HG03064 (cell line): ENCODE data around the gene ANKRD30B.
"Not testable (repeated sequence)": the region's sequence is repeated elsewhere in the genome, so short reads cannot be mapped to it uniquely, and the experiment has no call there.

Source experiments
- ATAC-seq: cut with Tn5 transposase; IDR thresholded peaks from one replicate; pipeline ENCODE4 v1.9.1; 2021; ENCODE audit warnings: low read depth; ENCODE audit not compliant: unreplicated experiment

Gene ANKRD30B, protein sequence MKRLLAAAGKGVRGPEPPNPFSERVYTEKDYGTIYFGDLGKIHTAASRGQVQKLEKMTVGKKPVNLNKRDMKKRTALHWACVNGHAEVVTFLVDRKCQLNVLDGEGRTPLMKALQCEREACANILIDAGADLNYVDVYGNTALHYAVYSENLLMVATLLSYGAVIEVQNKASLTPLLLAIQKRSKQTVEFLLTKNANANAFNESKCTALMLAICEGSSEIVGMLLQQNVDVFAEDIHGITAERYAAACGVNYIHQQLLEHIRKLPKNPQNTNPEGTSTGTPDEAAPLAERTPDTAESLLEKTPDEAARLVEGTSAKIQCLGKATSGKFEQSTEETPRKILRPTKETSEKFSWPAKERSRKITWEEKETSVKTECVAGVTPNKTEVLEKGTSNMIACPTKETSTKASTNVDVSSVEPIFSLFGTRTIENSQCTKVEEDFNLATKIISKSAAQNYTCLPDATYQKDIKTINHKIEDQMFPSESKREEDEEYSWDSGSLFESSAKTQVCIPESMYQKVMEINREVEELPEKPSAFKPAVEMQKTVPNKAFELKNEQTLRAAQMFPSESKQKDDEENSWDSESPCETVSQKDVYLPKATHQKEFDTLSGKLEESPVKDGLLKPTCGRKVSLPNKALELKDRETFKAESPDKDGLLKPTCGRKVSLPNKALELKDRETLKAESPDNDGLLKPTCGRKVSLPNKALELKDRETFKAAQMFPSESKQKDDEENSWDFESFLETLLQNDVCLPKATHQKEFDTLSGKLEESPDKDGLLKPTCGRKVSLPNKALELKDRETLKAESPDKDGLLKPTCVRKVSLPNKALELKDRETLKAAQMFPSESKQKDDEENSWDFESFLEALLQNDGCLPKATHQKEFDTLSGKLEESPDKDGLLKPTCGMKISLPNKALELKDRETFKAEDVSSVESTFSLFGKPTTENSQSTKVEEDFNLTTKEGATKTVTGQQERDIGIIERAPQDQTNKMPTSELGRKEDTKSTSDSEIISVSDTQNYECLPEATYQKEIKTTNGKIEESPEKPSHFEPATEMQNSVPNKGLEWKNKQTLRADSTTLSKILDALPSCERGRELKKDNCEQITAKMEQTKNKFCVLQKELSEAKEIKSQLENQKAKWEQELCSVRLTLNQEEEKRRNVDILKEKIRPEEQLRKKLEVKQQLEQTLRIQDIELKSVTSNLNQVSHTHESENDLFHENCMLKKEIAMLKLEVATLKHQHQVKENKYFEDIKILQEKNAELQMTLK (N-terminal part only)

DNA sequence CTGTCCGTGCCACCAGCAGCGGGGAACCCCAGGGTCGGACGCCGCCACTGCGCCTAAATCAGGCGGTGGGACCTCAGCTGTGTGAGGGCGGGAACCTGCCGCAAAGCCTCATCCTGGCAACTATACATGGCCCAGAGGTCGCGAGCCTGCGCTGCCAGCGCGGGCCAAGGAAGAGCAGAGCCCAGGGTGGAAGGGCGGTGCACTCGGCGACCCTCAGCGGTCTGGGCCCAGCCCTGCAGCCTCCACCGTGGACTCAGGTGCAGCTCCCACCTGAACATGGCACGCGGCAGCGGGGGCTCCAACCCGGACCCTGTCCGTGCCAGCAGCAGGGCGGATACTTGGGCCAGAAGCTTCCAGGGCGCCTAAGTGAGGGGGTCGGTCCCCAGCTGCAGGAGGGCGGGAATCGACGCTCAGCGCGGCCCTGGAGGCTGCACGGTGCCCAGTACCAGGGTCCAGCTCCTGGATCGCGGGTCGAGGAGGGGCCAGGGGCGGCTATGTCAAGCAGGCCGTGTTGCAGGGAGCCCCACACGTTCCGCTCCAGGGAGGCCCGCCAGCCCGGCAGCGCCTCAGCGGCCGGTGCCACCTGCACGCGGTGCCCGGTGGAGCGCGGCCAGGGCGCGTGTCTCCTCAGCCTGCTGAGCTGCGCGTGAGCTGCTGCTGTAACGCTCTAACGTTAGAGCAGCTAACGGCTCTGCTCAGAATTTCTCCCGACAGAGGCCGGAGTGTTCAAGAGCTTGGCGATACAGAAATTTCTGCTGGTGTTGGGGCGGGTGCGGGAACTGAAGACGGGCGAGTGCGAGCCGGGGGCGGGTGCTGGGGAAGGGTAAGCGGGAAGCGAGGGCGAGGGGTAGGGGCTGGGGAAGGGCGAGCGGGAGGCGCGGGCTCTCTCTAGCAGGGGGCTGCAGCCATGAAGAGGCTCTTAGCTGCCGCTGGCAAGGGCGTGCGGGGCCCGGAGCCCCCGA lies at the start of gene ANKRD30B:
Gene ANKRD30B, plus strand, starts transcription at position 660 of the 962 bp plus-strand sequence. Its CDS starts 248 bp downstream, at position 908.
- no peak for ATAC-seq

DNA sequence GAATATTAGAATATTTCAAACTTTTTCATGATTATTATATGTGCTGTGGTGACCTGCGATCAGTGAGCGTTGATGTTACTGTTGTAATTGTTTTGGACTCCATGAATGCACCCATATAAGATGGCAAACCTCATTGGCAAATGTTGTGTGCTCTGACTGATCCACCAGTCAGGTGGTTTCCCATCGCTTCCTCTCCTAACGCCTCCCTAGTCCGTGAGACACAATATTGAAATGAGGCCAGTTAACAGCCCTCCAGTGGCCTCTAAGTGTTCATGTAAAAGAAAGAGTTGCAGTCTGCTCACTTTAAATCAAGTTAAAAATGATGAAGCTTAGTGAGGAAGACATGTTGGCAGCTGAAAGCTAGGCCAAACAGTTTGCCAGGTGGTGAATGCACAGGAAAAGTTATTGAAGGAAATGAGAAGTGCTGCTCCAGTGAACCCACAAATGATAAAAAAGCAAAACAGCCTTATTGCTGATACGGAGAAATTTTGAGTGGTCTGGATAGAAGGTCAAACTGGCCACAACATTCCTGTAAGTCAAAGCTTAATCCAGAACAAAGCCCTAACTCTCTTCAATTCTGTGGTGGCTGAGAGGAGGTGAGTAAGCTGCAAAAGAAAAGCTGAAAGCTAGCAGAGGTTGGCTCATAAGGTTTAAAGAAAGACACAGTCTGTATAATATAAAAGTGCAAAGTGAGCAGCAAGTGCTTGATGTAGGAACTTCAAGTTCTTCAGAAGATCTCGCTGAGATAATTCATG lies 46.5 kb upstream of the ANKRD30B start:
- ATAC-seq, result not testable (repeated sequence)

DNA sequence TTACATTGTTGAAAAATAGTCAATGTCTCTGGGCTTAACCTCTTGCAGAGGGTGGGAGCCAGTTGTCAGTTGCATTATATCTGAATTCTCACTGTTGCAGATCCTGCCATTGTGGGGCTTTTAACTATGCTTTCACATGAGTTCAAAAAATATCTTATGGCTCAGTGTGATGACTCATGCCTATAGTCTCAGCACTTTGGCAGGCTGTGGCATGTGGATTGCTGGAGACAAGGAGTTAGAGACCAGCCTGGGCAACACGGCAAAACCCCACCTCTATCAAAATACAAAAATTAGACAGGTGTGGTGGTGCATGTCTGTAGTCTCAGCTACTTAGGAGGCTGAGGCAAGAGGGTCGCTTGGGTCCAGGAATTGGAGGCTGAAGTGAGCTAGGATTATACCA lies 38.2 kb upstream of the ANKRD30B start:
- not testable (repeated sequence) for ATAC-seq

DNA sequence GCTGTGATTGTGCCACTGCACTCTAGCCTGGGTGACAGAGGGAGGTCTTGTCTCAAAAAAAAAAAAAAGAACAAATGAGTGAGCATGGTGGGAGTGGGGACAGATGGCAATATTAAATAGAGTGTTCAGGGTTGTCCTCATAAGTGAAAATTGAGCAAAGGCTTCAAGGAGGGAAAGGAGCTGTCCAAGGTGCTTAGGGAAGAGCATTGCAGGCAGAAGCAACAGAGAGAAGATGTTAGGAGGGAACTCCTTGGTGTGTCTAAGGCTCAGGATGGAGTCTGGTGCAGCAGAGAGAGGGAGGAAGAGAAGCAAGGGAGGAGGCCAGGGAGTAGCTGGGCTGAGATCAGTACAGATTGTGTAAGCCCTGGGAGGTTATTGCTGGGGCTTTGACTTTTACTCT lies 26.4 kb upstream of the ANKRD30B start:
- ATAC-seq, result not testable (repeated sequence)

DNA sequence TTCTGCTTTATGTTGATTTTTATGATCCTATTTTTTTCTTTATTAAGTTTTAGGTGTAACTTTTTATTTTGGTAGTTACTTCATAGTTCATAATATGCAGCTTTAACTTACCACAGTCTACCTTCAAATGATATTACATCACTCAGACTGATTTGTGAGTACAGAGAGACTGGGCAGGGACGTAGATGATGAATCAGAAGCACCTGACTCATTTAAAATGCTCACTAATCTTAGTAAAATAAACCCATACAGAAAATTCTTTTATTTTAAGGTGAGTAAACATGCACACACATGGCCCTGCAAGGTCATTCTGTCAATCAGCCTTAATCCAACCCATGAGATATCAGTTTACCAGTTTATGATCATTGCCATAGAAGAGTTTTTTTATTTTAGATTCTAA lies 8.9 kb upstream of the ANKRD30B start:
- not testable (repeated sequence) for ATAC-seq

DNA sequence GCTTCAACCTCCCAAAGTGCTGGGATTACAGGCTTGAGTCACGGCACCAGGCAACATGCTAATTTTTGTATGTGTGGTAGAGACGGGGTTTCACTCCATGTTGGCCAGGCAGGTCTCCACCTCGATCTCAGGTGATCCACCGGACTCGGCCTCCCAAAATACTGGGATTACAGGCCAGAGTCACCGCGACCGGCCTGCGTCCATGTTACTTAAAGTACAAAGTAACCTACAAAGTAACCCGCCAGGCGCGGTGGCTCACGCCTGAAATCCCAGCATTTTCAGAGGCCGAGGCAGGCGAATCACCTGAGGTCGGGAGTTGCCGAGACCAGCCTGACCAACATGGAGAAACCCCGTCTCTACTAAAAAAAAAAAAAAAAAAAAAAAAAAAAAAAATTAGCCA lies 1.1 kb upstream of the ANKRD30B start:
- ATAC-seq, result no peak

DNA sequence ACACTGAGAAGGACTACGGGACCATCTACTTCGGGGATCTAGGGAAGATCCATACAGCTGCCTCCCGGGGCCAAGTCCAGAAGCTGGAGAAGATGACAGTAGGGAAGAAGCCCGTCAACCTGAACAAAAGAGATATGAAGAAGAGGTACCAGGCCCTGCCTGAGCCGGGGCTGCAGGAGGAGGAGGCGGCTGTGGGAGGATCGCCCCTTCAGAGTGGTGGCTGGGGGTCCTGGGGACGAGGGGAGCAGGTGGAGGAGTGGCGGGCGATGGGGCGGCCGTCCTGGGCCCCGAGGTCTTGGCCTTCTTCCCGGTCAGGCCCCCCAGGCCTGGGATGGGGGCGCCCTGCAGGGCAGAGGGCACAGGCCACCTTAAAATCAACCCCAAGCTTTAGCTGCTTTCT lies 524 bp downstream of the ANKRD30B start:
- ATAC-seq, result no peak

DNA sequence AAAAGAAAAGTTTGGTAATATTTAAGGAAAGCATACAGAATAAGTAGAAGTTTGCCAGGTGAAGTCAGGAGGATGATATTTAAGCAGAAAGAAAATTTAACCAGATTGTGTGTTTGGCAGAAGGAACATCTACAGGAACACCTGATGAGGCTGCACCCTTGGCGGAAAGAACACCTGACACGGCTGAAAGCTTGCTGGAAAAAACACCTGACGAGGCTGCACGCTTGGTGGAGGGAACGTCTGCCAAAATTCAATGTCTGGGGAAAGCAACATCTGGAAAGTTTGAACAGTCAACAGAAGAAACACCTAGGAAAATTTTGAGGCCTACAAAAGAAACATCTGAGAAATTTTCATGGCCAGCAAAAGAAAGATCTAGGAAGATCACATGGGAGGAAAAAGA lies 15.6 kb downstream of the ANKRD30B start:
- not testable (repeated sequence) for ATAC-seq

DNA sequence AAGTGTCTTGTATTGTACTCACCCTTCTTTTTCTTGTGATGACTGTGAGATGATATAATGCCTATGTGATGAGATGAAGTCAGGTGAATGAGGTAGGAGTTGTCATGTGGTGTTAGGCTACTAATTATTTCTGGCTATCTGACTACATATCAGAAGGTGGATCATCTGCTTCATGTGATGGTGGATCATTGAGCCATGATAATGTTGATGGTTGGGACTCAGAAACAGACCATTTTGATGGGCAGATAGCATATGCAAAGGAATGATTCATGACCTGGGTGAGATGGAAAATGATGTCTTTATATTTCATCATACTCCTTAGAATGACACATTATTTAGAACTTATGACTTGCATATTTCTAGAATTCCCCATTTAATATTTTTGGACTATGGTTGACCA lies 19.5 kb downstream of the ANKRD30B start:
- ATAC-seq, result no peak

DNA sequence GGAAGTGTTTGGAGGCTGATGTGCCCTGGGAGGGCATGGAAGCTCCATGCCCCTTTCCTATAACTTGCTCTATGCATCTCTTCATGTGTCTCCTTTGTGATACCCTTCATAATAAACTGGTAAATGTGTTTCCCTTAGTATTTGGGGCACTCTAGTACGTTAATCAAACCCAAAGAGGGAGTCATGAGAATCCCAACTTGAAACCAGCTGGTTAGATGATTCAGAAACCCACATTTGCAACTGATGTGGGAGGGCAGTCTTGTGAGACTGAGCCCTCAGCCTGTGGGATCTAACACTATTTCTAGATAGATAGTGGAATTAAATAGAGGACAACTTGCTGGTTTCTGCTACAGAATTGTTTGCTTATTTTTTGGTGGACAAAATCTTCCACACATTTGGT lies 20.3 kb downstream of the ANKRD30B start:
- no peak for ATAC-seq

DNA sequence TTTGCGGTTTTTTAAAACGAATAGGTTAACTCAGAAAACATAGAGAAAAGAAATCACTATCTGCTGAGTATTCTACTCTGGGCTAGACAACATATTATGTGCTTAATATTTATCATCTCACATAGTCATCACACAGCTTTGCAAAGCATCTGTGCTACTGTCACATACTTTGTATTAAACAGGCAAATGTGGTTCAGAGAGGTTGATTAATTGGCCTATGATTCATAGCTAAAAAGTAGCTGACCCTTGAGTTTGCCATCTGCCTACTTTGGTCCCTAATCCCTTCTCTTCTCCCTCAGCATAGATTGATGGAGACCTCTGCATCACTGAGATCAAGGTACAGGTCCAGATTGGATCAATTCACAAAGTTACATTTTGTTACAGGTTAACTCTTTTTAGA lies 21.4 kb downstream of the ANKRD30B start:
- no peak for ATAC-seq

DNA sequence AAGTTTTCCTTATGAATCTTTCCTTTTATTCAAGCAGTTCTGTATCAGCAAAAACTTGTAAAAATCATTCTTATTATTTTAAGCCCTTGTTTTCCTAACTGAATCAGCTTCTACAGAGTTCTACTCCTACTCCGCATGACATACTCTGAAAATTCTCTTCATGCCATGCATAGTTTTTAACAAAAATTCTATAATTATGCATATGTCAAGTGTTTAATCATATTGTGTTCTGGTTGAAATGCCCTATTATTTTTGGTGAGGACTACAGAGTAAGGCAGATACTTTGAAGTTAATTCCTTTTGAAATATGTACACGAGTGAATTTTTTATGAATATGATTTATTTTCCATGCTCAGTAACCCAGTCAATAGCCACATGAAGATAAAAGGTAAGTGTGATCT lies 28.8 kb downstream of the ANKRD30B start:
- no peak for ATAC-seq

DNA sequence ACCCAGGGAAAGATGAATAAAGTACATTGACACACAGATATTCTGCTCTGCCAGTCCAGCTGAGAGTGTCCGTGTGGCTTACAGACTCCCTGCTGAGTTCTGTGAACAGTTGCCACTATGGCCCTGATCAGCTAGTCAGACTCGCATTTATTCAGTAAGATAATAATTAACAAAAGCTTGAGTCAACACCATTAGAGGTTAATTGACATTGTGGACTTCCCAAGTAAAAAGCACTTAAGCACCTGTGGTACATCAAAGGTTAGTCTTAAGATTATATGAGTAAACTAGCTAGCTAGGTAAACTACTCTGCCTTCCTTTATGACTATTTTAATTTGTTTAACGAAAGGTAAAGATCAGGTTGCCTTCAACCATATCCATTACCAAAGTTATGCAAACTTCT lies 33.7 kb downstream of the ANKRD30B start:
- ATAC-seq, result no peak

DNA sequence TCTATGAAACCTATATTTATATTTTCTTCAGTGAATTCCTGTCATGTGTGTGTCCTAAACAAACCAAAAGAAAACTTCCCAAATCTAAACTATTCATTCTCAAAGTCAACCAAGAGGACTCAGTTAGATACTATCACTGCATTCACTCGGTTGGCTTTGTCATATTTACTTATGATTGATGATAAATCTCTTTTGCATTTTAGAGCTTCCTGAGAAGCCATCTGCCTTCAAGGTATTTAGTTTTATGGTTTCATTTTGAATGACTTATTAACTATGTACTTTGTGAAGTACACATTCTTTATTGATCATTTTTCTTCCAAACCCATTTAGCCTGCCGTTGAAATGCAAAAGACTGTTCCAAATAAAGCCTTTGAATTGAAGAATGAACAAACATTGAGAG lies 36.2 kb downstream of the ANKRD30B start:
- ATAC-seq, result no peak

DNA sequence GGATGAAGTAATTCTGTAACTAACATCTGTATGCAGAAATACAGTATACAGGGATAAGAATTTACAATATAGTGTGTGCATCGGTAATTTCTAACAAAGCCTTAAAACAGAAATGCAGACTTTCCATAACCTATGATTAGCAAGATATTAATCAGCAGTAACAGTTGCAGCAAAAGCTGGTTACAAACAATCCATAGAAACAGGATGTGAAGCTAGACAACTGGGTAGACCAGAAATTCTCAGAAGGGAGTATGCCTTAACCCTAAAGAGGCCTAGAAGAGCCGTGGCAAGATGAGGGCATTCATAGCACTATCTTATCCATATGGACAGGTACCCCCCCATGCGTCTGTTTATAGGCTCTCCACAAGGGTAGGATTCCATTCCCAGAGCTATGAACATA lies 48.9 kb downstream of the ANKRD30B start:
- not testable (repeated sequence) for ATAC-seq

DNA sequence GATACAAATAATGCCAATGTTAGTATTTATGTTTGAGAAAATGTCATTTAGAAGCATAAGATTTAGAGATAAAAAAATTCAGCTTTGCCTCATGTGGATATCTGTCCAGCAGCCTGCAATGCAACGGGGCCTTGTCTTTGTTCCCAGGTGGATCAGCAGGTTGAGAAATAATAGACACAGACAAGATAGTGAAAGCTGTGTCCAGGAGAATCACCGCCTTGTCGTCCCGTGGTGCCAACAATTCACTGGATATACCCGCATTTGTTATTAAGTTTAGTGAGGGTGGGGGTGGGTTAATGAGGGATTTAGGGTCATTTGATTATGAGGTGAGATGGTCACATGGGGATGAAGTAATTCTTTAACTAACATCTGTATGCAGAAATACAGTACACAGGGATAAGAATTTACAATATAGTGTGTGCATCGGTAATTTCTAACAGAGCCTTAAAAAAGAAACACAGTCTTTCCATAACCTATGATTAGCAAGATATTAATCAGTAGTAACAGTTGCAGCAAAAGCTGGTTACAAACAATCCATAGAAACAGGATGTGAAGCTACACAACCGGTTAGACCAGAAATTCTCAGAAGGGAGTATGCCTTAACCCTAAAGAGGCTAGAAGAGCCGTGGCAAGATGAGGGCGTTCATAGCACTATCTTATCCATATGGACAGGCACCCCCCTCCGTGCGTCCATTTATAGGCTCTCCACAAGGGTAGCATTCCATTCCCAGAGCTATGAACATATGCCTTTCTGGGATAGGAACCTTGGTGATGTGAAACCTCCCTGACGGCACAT lies 50.2 kb downstream of the ANKRD30B start:
- not testable (repeated sequence) for ATAC-seq

DNA sequence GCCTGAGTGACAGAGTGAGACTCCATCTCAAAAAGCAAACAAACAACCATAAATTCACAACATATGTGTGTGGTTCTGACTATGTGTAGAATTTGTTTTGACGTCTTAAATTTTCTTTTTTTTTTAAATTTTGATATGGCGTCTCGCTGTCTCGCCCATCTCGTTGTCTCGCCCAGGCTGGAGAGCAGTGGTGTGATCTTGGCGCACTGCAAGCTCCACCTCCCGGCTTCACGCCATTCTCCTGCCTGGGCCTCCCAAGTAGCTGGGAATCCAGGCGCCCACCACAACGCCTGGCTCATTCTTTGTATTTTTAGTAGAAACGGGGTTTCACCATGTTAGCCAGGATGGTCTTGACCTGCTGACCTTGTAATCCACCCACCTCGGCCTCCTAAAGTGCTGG lies 63.1 kb downstream of the ANKRD30B start:
- ATAC-seq, result not testable (repeated sequence)

DNA sequence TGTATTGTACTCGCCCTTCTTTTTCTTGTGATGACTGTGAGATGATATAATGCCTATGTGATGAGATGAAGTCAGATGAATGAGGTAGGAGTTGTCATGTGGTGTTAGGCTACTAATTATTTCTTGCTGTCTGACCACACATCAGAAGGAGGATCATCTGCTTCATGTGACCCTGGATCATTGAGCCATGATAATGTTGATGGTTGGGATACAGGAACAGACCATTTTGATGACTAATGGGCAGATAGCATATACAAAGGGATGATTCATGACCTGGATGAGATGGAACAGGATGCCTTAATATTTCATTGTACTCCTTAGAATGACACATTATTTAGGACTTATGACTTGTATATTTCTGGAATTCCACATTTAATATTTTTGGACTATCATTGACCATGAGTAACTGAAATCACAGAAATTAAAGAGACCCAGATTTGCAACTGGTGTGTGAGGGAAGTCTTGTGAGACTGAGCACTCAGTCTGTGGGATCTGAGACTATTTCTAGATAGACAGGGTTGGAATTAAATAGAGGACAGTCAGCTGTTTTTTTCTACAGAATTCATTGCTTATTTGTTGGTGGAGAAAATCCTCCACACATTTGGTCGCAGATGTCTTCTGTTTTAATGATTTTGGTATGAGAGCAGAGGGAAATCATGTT lies 79.1 kb downstream of the ANKRD30B start:
- ATAC-seq, result not testable (repeated sequence)
